Small intestine (tissue), 16 donors: Measurements from ENCODE around the gene CLEC12A. TPM values are rescaled to one million over a fixed set of nuclear protein-coding genes. Genes with fewer than 3 reads are reported as not detected.

ENCODE experiments used
- DNase-seq, 2 donors: peaks; one replicate each; pipeline versions ENCODE4 v3.0.0 to v3.0.0-alpha.2; 2013
- FAIRE-seq: peaks from 2 replicates; lab custom pipeline; 2012; peaks lifted over from hg19 to GRCh38; lab: Jason Lieb, UNC
- H3K27ac ChIP-seq, 3 donors: one replicate each; pipeline ENCODE4 v1.5.1; 2013; ENCODE audit warnings: low read length in 2 of 3, mild to moderate bottlenecking in 2 of 3, control low read depth in 1 of 3, inconsistent platforms in 1 of 3, low read depth in 1 of 3, moderate library complexity in 1 of 3
- H3K27me3 ChIP-seq, 3 donors: one replicate each; pipeline ENCODE4 v1.6.1; 2013; ENCODE audit warnings: low read length in 3 of 3, inconsistent platforms in 1 of 3; ENCODE audit not compliant: control insufficient read depth in 3 of 3, insufficient read depth in 3 of 3
- H3K36me3 ChIP-seq, 3 donors: one replicate each; pipeline ENCODE4 v1.6.1; 2013; ENCODE audit warnings: low read length in 3 of 3, inconsistent platforms in 1 of 3, low read depth in 1 of 3, mild to moderate bottlenecking in 1 of 3, moderate library complexity in 1 of 3; ENCODE audit not compliant: control insufficient read depth in 3 of 3, insufficient read depth in 2 of 3
- H3K4me1 ChIP-seq, 3 donors: one replicate each; pipeline ENCODE4 v1.6.1; 2013; ENCODE audit warnings: low read length in 2 of 3, inconsistent platforms in 1 of 3, low read depth in 1 of 3, mild to moderate bottlenecking in 1 of 3, moderate library complexity in 1 of 3; ENCODE audit not compliant: control insufficient read depth in 3 of 3, insufficient read depth in 2 of 3
- H3K4me3 ChIP-seq, 3 donors: one replicate each; pipeline ENCODE4 v1.5.1; 2013; ENCODE audit warnings: low read length in 3 of 3, control low read depth in 1 of 3, inconsistent platforms in 1 of 3, low read depth in 1 of 3, mild to moderate bottlenecking in 1 of 3, moderate library complexity in 1 of 3
- H3K9me3 ChIP-seq, 2 donors: one replicate each; pipeline ENCODE4 v1.6.1; 2013; ENCODE audit warnings: low read depth in 1 of 2, low read length in 1 of 2; ENCODE audit not compliant: control insufficient read depth in 2 of 2, insufficient read depth in 1 of 2
- WGBS, 3 donors: extraction: QIAGEN DNeasy Blood & Tissue Kit; methylation state at CpG; one replicate each; pipeline ENCODE4 v1.1.7; 2013; 5-methylcytosine and 5-hydroxymethylcytosine counted together
- long read RNA-seq, 10 donors: transcript quantifications; one replicate each; lab custom pipeline, GENCODE V29; 2026
- polyA plus RNA-seq, 4 donors: library from polyadenylated mRNA; stranded (reverse) in 3 of 4; unstranded in 1 of 4; fragments of 200-250 nt in 3 of 4; fragments of 120-200 nt in 1 of 4; gene quantifications; one replicate each; pipeline versions ENCODE4 v1.2.1 to v1.2.3, GENCODE V29; 2013
- donor health status: healthy with polysubstance abuse.
- donor health status: control.
- donor health status: control.
- donor health status: Bipolar disorder and iron deficiency.
- donor health status: healthy.

CLEC12A gene
- 1 to 10 TPM in 2 of 4 donors, not detected in 2; 1.3 to 1.5 TPM for polyA plus RNA-seq
- long read RNA-seq, donor 1, result 0 reads
- long read RNA-seq, donor 2, result 0 reads
- long read RNA-seq, donor 3, result 0 reads
- long read RNA-seq, donor 4, result 0 reads
- long read RNA-seq, donor 5, result 0 reads
- long read RNA-seq, donor 6, result 0 reads
- long read RNA-seq, donor 7, result 0 reads
- long read RNA-seq, donor 8, result 0 reads
- long read RNA-seq, donor 9, result 0 reads
- long read RNA-seq, donor 10, result 0 reads

GRCh38 chr12:9971181-9971580 lies at the start of gene CLEC12A:
TSS of gene CLEC12A (plus strand) at chr12:9971409. CDS start at chr12:9971597, 188 bp downstream.
- 38 to 80% (median 79%) methylated on average over 1 of the region's 1 CpG for WGBS, 3 donors
- no peaks in the 10 kb centered on the region for H3K27me3 ChIP-seq
- no peaks in the 10 kb centered on the region for H3K36me3 ChIP-seq
- peaks cover 0 to 7% of the 10 kb centered on the region in 2 donors for H3K9me3 ChIP-seq
- no peak within 1 kb of the TSS for H3K27ac ChIP-seq
- FAIRE-seq, result no peak
- H3K4me3 ChIP-seq, result no peak within 1 kb of the TSS
- H3K4me1 ChIP-seq, result no peaks in the 10 kb centered on the region
- DNase-seq, result no peak

- H3K27me3 ChIP-seq, result no peaks in the 10 kb centered on the region
- no peak overlapping the region for H3K27ac ChIP-seq
- H3K4me1 ChIP-seq, result no peaks in the 10 kb centered on the region
- 82 to 86% (median 86%) methylated on average over 1 of the region's 1 CpG for WGBS, 3 donors
- DNase-seq (no peak), FAIRE-seq (no peak)
- H3K36me3 ChIP-seq, result no peaks in the 10 kb centered on the region
- no peak overlapping the region for H3K4me3 ChIP-seq
- peaks cover 0 to 6% of the 10 kb centered on the region in 2 donors for H3K9me3 ChIP-seq
Measured at GRCh38 chr12:9922429-9922828, 48.8 kb upstream of the CLEC12A start.

DNA sequence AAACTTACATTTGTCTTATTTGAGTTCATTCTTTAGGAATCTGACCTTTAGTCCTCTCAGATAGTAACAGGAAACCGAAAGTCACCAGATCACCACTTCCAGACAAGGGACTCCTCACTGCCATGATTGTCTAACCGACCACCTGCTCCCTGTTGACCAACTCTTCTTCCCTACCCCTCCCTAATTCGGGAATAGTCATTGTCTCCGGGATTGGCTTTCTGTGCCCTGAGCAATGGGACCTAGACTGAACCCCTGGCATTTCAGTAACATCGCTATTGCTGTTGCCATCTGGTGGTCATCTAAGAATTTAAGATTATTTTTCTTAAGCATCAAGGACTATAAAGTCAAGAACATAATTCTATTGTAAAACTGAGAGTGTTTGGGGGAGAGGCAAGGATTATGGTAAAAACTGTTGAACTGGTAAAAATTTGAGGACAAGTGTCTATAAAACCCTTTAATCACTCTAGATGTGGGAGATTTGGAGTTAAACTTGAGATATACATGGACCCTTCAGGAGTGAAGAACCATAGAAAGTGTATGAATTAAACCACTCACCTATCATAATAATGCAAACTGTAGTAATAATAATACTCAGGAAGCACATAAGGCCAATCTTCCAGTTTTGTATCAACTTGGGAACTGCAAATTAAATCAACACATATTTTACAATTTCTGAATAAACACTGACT lies 45.4 kb upstream of the CLEC12A start:
- H3K4me3 ChIP-seq, result peak overlapping the region in 2 of 3 donors; percentile 30 to 39
- no peak overlapping the region for H3K27ac ChIP-seq

GRCh38 chr12:9926876-9927275 lies 44.3 kb upstream of the CLEC12A start:
- Histone ChIP-seq H3K27me3 (no peaks in the 10 kb centered on the region), H3K4me1 (no peaks in the 10 kb centered on the region), H3K27ac (no peak overlapping the region), H3K4me3 (no peak overlapping the region), H3K36me3 (no peaks in the 10 kb centered on the region), H3K9me3 (no peaks in the 10 kb centered on the region)
- DNase-seq (no peak), FAIRE-seq (no peak)
- WGBS, 3 donors, result 88 to 91% (median 91%) methylated on average over 3 of the region's 3 CpGs

More for the DNA sequence above, 45.4 kb upstream of the CLEC12A start:
- Histone ChIP-seq H3K36me3 (no peaks in the 10 kb centered on the region), H3K9me3 (no peaks in the 10 kb centered on the region), H3K4me1 (no peaks in the 10 kb centered on the region), H3K27me3 (no peaks in the 10 kb centered on the region)
- DNase-seq (peak; percentile 36 to 48), FAIRE-seq (no peak)
- WGBS, 3 donors, result 2 to 9% (median 4%) methylated on average over 5 of the region's 5 CpGs

GRCh38 chr12:9928607-9929006 lies 42.6 kb upstream of the CLEC12A start:
- Histone ChIP-seq H3K9me3 (no peaks in the 10 kb centered on the region), H3K4me1 (no peaks in the 10 kb centered on the region), H3K4me3 (no peak overlapping the region), H3K36me3 (no peaks in the 10 kb centered on the region), H3K27me3 (no peaks in the 10 kb centered on the region), H3K27ac (no peak overlapping the region)
- no peak for FAIRE-seq
- WGBS, 3 donors, result 86 to 93% (median 93%) methylated on average over 3 of the region's 3 CpGs
- DNase-seq, result no peak

DNA sequence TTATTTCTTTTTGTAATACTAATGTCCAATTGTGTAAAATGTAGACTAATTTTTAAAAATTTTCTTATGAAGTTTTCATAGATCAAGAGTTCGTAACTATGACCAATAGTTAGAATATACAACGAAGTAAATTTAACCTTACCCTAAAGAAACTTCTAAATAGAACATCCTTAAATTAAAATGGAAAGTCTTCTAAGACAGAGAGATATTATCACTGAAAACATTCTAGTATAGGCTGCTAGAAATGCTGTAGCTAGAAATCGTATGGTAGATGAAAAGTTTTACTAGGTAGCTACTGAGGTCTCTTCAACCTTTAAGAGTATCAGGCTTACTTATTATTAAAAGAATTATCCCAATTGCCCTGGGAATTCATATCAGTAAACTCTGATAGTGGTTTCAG lies 40.0 kb upstream of the CLEC12A start:
- WGBS, 3 donors, result 60 to 77% (median 60%) methylated on average over 3 of the region's 3 CpGs
- Histone ChIP-seq H3K36me3 (no peaks in the 10 kb centered on the region), H3K4me3 (no peak overlapping the region), H3K27me3 (no peaks in the 10 kb centered on the region), H3K27ac (no peak overlapping the region), H3K9me3 (no peaks in the 10 kb centered on the region), H3K4me1 (no peaks in the 10 kb centered on the region)
- no peak for DNase-seq
- peak; percentile 33 for FAIRE-seq

DNA sequence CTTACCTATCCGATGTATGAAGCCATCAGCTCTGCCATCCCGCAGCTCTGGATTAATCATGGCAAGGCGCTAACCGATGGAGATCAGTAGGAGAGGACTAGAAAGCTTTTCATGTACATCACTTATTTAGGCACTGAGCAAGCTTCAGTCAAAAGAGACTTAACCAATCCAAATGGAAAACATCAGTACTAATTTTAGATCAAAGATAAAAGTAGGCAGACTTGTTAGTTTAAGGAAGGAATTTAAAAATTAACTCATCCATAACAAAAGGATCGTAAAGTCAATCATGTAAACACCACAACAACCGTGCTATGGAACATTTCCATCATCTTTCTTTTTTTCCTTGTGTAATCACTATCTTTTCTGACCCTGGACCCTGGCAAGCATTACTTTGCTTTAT lies 38.9 kb upstream of the CLEC12A start, which contains the start of gene CLEC2A:
Gene CLEC2A (minus strand): TSS at position 101 of the 400 bp plus-strand sequence. CDS start 41 bp downstream, at position 60.
- WGBS, 3 donors, result 56 to 82% (median 77%) methylated on average over 6 of the region's 6 CpGs
- Histone ChIP-seq H3K4me1 (no peaks in the 10 kb centered on the region), H3K9me3 (no peaks in the 10 kb centered on the region), H3K36me3 (no peaks in the 10 kb centered on the region), H3K27ac (no peak within 1 kb of the TSS), H3K4me3 (no peak within 1 kb of the TSS), H3K27me3 (no peaks in the 10 kb centered on the region)
- FAIRE-seq (no peak), DNase-seq (no peak)

- DNase-seq (no peak), FAIRE-seq (no peak)
- Histone ChIP-seq H3K36me3 (no peaks in the 10 kb centered on the region), H3K4me3 (no peak overlapping the region), H3K27ac (no peak overlapping the region), H3K4me1 (no peaks in the 10 kb centered on the region), H3K27me3 (no peaks in the 10 kb centered on the region), H3K9me3 (no peaks in the 10 kb centered on the region)
- WGBS, 3 donors, result 91 to 96% (median 92%) methylated on average over 2 of the region's 2 CpGs
Measured at GRCh38 chr12:9933958-9934357, 37.3 kb upstream of the CLEC12A start.
